Keratinocyte (primary cell): ENCODE measurements around the gene POU2F2.

Experiments used
- EZH2 ChIP-seq: IDR thresholded peaks from one replicate; pipeline ENCODE4 v1.6.1; 2012; ENCODE audit warnings: inconsistent platforms, mild to moderate bottlenecking, low read length, moderate library complexity
- TF ChIP-seq, protein P1 (sequence below), 3 experiments: IDR thresholded peaks in 1 of 3; conservative IDR thresholded peaks in 1 of 3; optimal IDR thresholded peaks in 1 of 3; 2 replicates in 2 of 3; 3 replicates in 1 of 3; pipeline versions ENCODE3 to v1.5.1; 2011; ENCODE audit warnings: low read length in 3 of 3, mild to moderate bottlenecking in 3 of 3, moderate library complexity in 2 of 3, control low read depth in 1 of 3, inconsistent platforms in 1 of 3; ENCODE audit not compliant: insufficient read depth in 2 of 3; ENCODE audit errors: extremely low read depth in 1 of 3

DNA sequence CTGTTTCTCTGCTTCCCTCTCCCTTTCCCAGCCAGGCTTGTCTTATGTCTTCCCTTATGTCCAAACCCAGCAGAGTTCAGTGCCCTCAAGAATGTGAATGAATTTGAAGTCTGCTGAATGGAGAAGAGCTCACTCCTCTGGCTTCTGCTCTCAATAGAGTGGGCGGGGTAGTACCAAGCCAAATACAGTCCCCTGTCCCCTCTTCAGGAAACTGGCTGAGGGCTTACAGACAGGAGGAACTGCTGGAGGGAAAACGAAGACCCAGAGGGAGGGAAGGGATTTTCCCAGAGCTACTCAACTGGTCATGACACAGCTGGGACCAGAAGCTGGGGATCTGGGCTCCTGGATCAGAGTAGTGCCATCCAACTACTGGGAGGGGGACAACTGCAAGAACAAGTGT lies 32.9 kb upstream of the POU2F2 start:
- TF ChIP-seq, protein P1, sequence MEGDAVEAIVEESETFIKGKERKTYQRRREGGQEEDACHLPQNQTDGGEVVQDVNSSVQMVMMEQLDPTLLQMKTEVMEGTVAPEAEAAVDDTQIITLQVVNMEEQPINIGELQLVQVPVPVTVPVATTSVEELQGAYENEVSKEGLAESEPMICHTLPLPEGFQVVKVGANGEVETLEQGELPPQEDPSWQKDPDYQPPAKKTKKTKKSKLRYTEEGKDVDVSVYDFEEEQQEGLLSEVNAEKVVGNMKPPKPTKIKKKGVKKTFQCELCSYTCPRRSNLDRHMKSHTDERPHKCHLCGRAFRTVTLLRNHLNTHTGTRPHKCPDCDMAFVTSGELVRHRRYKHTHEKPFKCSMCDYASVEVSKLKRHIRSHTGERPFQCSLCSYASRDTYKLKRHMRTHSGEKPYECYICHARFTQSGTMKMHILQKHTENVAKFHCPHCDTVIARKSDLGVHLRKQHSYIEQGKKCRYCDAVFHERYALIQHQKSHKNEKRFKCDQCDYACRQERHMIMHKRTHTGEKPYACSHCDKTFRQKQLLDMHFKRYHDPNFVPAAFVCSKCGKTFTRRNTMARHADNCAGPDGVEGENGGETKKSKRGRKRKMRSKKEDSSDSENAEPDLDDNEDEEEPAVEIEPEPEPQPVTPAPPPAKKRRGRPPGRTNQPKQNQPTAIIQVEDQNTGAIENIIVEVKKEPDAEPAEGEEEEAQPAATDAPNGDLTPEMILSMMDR (optimal IDR thresholded peaks at IDR 0.05 in 1 of 3, IDR thresholded peaks at IDR 0.05 in 1 of 3, conservative IDR thresholded peaks at IDR 0.05 in 1 of 3; ENCODE audit: extremely low read depth in 1 of 3, insufficient read depth in 2 of 3, low read length in 3 of 3) = no peak
- TF ChIP-seq EZH2 = no peak
